NT2/D1 (cell line): Measurements from ENCODE around the gene IL36RN.

ENCODE experiments used
- DNase-seq: peaks from one replicate; pipeline ENCODE4 v3.0.0-alpha.2; 2011; ENCODE audit warnings: low read depth, low spot score
- H3K27me3 ChIP-seq: 2 replicates; pipeline ENCODE4 v1.6.0; 2011; ENCODE audit warnings: mild to moderate bottlenecking; ENCODE audit not compliant: insufficient read length, insufficient read depth
- H3K36me3 ChIP-seq: 2 replicates; pipeline ENCODE4 v1.6.1; 2011; ENCODE audit warnings: mild to moderate bottlenecking, low read length, mixed read lengths; ENCODE audit not compliant: insufficient read depth, insufficient read length
- H3K4me1 ChIP-seq: 2 replicates; pipeline ENCODE4 v1.5.1; 2011; ENCODE audit not compliant: insufficient read depth, insufficient read length
- H3K4me3 ChIP-seq: 2 replicates; pipeline ENCODE4 v1.5.1; 2011; ENCODE audit warnings: low read depth; ENCODE audit not compliant: insufficient read length
- H3K9ac ChIP-seq: 2 replicates; pipeline ENCODE4 v1.6.0; 2011; ENCODE audit warnings: low read depth; ENCODE audit not compliant: insufficient read length
- H3K9me3 ChIP-seq: 2 replicates; pipeline ENCODE4 v1.5.1; 2011; ENCODE audit warnings: mild to moderate bottlenecking, low read length; ENCODE audit not compliant: insufficient read depth
- SUZ12 ChIP-seq: IDR thresholded peaks from 2 replicates; pipeline ENCODE4 v1.6.1; 2011; ENCODE audit not compliant: insufficient read length, insufficient read depth; ENCODE audit errors: extremely low read depth
- YY1 ChIP-seq: IDR thresholded peaks from 2 replicates; pipeline ENCODE4 v1.6.1; 2011; ENCODE audit not compliant: insufficient read length, insufficient read depth
- ZNF274 ChIP-seq: IDR thresholded peaks from 2 replicates; pipeline ENCODE4 v1.6.1; 2011; ENCODE audit warnings: mild to moderate bottlenecking, low read depth, low read length

Gene IL36RN

GRCh38 chr2:113058998-113059960, at the start of gene IL36RN:
IL36RN (plus strand) TSS chr2:113059198; CDS start chr2:113059439, 241 bp downstream.
- Histone ChIP-seq H3K27me3 (peaks cover 20% of the 10 kb centered on the region), H3K36me3 (no peaks in the 10 kb centered on the region), H3K4me1 (peaks cover 3% of the 10 kb centered on the region), H3K9ac (no peak within 1 kb of the TSS), H3K4me3 (no peak within 1 kb of the TSS), H3K9me3 (peaks cover 21% of the 10 kb centered on the region; the same call in 1 of the 2 replicates)
- no peak for DNase-seq
- no peak for TF ChIP-seq YY1
- no peak for TF ChIP-seq SUZ12
- no peak for TF ChIP-seq ZNF274

GRCh38 chr2:113009622-113010021, 49.4 kb upstream of the IL36RN start:
- DNase-seq: no peak
- H3K27me3 ChIP-seq: no peaks in the 10 kb centered on the region
- no peak overlapping the region for H3K9ac ChIP-seq
- no peaks in the 10 kb centered on the region for H3K36me3 ChIP-seq
- H3K4me1 ChIP-seq: no peaks in the 10 kb centered on the region
- TF ChIP-seq ZNF274: no peak
- no peak for TF ChIP-seq YY1
- TF ChIP-seq SUZ12: no peak
- H3K9me3 ChIP-seq: no peaks in the 10 kb centered on the region
- no peak overlapping the region for H3K4me3 ChIP-seq

- Histone ChIP-seq H3K36me3 (no peaks in the 10 kb centered on the region), H3K27me3 (no peaks in the 10 kb centered on the region), H3K4me1 (no peaks in the 10 kb centered on the region), H3K9me3 (no peaks in the 10 kb centered on the region), H3K4me3 (no peak overlapping the region), H3K9ac (no peak overlapping the region)
- no peak for DNase-seq
- TF ChIP-seq SUZ12 (no peak), ZNF274 (no peak), YY1 (no peak)
Measured at GRCh38 chr2:113010088-113010487, 48.9 kb upstream of the IL36RN start.

- H3K4me3 ChIP-seq: no peak overlapping the region
- H3K4me1 ChIP-seq: no peaks in the 10 kb centered on the region
- no peaks in the 10 kb centered on the region for H3K9me3 ChIP-seq
- TF ChIP-seq YY1 (no peak), SUZ12 (no peak), ZNF274 (no peak)
- no peaks in the 10 kb centered on the region for H3K36me3 ChIP-seq
- DNase-seq: no peak
- peaks cover 3% of the 10 kb centered on the region for H3K27me3 ChIP-seq
- H3K9ac ChIP-seq: no peak overlapping the region
Measured at GRCh38 chr2:113011108-113011507, 47.9 kb upstream of the IL36RN start.

- DNase-seq: no peak
- H3K27me3 ChIP-seq: peaks cover 5% of the 10 kb centered on the region
- TF ChIP-seq SUZ12 (no peak), YY1 (no peak), ZNF274 (no peak)
- no peaks in the 10 kb centered on the region for H3K4me1 ChIP-seq
- no peaks in the 10 kb centered on the region for H3K9me3 ChIP-seq
- no peak overlapping the region for H3K9ac ChIP-seq
- H3K36me3 ChIP-seq: no peaks in the 10 kb centered on the region
- no peak overlapping the region for H3K4me3 ChIP-seq
Measured at GRCh38 chr2:113012436-113013335, 46.3 kb upstream of the IL36RN start.

GRCh38 chr2:113013336-113013661, 45.7 kb upstream of the IL36RN start:
- Histone ChIP-seq H3K27me3 (peaks cover 8% of the 10 kb centered on the region), H3K4me3 (no peak overlapping the region), H3K36me3 (no peaks in the 10 kb centered on the region), H3K4me1 (no peaks in the 10 kb centered on the region), H3K9me3 (no peaks in the 10 kb centered on the region), H3K9ac (no peak overlapping the region)
- no peak for DNase-seq
- TF ChIP-seq SUZ12 (no peak), YY1 (no peak), ZNF274 (no peak)

- H3K4me1 ChIP-seq: no peaks in the 10 kb centered on the region
- peaks cover 8% of the 10 kb centered on the region for H3K27me3 ChIP-seq
- H3K9me3 ChIP-seq: no peaks in the 10 kb centered on the region
- no peaks in the 10 kb centered on the region for H3K36me3 ChIP-seq
- H3K4me3 ChIP-seq: no peak overlapping the region
- H3K9ac ChIP-seq: no peak overlapping the region
- TF ChIP-seq YY1: no peak
- TF ChIP-seq ZNF274: no peak
- TF ChIP-seq SUZ12: no peak
- no peak for DNase-seq
Measured at GRCh38 chr2:113014067-113014466, 44.9 kb upstream of the IL36RN start.
